GM19463 (cell line): Measurements from ENCODE around the gene MRPS22.
"Not testable (repeated sequence)": the region's sequence is repeated elsewhere in the genome, so short reads cannot be mapped to it uniquely, and the experiment has no call there.

Source experiments
- ATAC-seq: cut with Tn5 transposase; IDR thresholded peaks from one replicate; pipeline ENCODE4 v1.9.1; 2021; ENCODE audit warnings: mild to moderate bottlenecking, moderate library complexity; ENCODE audit not compliant: unreplicated experiment

The MRPS22 gene

GRCh38 chr3:139389552-139390368 lies 45.9 kb downstream of the MRPS22 start, which contains the start of gene COPB2:
Gene COPB2, minus strand, starts transcription at chr3:139389647. Its CDS starts 97 bp downstream, at chr3:139389550.
- ATAC-seq, result peak; percentile 98

DNA sequence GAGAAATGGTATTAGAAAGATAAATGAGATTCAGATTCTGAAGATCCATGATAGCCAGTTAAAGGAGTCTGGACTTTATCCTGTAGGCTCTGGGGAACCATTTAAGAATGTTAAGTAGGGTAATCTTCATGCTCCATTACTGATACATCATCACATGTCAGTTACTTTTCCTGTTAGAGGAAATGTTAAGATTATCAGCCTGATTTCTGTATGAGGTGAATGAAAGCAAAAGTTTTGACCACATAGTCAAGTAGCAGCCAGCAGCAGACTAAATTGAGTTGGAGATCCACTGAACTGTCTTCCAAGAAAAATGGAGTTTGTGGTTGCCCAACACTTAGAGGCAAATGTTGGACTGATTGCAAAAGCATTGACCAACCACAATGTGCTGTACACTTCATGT lies 50.3 kb downstream of the MRPS22 start:
- no peak for ATAC-seq

GRCh38 chr3:139396707-139397106 lies 52.9 kb downstream of the MRPS22 start:
- ATAC-seq, result no peak

GRCh38 chr3:139401155-139401554 lies 57.3 kb downstream of the MRPS22 start:
- not testable (repeated sequence) for ATAC-seq
